HL-60/S4 treated with phorbol 12-myristate 13-acetate at 8.2 ng/mL for 4 days and 3 days (cell line): ENCODE results near the gene BST1.
"Not testable (repeated sequence)": the region's sequence is repeated elsewhere in the genome, so short reads cannot be mapped to it uniquely, and the experiment has no call there.

Experiments used
- in situ Hi-C: fragments of 300-500 bp; cut with MboI; formaldehyde crosslinking; loops from 2 replicates; pipeline ENCODE4 v1.15.0; 2022; ENCODE audit warnings: low sequenced_read_pairs

Gene BST1

DNA sequence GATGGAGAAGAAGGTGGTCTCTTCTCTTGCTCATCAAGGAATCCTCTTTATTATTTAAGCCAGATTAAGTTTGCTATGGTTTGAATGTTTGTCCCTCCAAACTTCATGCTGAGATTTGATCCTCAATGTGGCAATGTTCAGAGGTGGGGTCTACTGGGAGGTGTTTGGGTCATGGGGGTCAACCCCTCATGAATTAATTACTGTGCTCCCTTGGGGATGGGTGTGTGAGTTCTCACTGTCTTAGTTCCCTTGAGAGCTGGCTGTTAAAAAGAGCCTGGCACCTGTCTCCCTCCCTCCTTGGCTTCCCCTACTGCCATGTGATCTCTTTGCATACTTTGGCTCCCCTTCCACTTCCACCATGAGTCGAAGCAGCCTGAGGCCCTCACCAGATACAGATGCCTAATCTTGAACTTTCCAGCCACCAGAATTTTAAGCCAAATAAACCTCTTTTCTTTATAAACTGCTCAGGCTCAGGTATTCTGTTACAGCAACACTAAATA is 39.3 kb downstream of the BST1 start:
- in situ Hi-C loops: no loop called here

DNA sequence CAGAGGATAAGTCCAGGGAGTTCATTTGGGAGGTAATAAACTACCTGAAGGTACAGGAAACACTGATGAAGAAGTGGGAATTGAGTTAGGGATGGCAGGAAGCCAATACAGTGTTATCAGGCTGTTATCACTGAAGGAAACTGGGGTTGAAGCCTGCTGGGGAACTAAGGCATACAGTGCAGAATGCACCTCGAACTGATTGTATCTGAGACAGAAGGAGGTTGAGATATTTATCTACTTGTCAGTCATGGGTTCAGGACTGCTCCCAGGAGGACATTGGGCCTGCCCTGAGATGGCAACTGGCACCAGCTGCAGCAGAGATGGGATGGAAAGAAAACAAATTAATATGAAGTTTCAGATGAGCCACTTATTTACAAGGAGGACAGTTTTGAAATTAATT is 39.8 kb downstream of the BST1 start:
- in situ Hi-C loops: no loop called here

DNA sequence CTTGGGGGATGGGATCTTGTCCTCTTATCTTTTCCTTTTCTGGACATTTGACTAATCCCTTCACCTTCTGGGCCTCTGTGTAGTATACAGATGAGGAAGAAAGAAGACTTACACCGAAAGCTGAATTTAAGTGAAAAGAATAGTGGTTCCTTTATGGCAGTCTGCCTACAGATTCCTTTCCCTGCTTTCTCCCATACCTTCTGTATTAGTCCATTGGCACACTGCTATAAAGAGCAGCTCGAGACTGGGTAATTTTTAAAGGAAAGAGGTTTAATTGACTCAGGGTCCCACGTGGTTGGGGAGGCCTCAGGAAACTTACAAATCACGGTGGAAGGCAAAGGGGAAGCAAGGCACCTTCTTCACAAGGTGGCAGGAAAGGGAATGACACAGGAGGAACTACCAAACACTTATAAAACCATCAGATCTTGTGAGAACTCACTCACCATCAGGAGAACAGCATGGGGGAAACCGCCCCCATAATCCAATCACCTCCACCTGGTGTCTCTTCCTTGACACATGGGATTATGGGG is 41.2 kb downstream of the BST1 start:
- in situ Hi-C loops: no loop called here

DNA sequence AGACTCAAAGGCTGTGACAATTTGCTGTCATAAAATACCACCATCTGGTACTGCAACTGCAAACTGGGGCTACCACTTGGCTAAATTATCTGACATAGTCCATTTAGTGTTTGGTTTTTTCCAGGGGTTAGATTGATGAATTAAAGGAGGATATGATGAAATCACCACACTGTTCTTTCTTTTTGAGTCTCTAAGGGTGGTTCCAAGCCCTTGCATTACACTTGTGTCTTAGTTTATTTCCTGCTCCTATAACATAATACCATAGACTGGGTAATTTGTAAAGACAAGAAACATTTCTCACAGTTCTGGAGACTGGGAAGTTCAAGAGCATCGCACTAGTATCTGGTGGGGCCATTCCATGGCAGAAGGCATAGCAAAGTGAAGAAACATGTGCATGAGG is 43.2 kb downstream of the BST1 start:
- in situ Hi-C loops: no loop called here

DNA sequence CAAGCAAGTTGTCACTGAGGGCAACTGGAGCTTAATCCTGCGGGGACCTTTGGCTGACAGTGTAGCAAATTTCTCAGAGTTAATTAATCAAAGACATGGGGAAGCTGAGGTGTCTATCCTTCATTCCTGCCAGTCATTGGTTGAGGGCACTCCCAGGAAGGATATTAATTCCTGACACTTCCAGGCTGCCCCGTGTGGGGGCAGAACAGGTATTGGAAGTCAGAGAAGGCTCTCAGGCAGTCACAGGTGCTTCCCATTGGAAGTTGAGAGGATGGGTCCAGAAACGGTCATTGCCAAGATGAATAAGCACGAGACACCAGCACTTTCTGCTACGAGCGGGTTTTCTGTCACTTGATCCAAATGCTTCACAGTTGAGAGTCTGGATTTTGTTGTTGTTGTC is 46.1 kb downstream of the BST1 start:
- in situ Hi-C loops: no loop called here

DNA sequence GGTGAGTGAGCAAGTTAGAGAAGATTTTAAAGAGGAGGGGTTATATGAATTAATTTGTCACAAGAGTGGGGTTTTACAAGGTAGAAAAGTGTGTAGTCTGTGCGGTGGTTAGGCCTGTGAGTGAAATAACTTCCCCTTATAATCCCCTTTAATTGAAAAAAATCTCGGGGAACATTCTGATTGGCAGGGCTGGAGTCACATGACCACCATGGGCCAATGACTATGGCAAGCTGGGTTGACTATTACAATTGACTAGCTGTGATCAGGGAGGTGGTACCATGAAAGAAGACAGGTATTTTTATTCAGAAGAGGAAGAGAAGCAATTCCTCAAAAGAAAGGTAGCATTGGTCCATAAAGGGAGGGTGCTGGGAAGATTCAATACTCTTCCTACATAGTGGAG is 48.3 kb downstream of the BST1 start:
- in situ Hi-C loops: no loop called here

DNA sequence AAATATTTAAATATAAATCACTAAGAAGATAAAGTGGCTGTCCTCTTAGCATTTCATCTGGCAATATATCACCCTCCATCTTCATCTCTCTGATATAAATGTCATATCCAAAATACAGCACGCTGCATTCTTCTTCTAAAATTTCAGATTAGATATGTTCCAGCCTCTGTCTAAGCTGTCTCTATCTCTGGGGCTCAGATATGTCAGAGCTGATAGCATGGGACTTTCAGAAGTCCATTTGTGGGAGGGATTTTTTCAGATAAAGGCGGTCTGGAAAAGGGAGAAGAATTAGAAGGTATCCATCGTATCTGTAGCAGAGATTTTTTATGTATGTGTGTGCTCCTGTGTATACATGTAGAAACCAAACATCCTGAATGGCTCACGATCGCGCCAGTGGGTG is 50.2 kb downstream of the BST1 start:
- in situ Hi-C loops: no loop called here

DNA sequence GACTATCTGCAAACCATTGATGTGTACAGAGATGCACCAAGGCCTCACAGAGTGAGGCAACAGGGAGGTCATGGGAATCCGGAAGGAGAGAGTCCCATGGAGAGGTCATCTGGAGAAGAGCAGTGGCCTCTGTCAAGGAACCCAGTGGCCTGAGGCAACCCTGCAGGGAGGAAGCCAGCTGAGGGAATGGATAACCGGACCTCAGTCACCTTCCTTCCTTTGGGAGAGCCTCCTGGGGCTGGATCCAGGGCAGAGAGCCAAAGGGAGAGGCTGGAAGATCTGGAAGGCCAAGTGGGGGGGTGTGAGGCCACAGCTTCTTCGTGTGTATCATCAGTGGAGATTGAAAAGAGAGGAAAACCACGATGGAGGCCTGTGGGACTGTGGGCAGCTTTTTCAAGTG is 50.9 kb downstream of the BST1 start:
- in situ Hi-C loops: no loop called here

DNA sequence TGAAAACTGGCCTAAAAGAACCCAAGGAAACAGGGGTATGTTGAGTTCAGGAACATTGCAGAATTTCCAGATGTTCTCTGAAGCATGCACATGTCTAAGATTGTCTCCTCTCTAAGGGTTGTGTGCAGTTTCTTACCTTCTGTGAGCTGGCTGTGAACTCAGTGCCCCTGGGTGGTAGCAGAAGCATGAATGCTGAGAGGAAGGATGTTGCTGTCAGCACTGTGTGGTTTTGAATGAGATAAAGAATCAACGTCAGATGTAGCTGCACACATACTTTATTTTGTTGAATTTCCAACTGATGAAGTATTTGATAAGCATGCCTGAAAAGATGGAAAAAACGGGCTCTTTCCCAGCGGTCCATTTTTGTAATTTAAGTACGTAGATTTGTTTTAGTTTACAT is 51.5 kb downstream of the BST1 start:
- in situ Hi-C loops: no loop called here

DNA sequence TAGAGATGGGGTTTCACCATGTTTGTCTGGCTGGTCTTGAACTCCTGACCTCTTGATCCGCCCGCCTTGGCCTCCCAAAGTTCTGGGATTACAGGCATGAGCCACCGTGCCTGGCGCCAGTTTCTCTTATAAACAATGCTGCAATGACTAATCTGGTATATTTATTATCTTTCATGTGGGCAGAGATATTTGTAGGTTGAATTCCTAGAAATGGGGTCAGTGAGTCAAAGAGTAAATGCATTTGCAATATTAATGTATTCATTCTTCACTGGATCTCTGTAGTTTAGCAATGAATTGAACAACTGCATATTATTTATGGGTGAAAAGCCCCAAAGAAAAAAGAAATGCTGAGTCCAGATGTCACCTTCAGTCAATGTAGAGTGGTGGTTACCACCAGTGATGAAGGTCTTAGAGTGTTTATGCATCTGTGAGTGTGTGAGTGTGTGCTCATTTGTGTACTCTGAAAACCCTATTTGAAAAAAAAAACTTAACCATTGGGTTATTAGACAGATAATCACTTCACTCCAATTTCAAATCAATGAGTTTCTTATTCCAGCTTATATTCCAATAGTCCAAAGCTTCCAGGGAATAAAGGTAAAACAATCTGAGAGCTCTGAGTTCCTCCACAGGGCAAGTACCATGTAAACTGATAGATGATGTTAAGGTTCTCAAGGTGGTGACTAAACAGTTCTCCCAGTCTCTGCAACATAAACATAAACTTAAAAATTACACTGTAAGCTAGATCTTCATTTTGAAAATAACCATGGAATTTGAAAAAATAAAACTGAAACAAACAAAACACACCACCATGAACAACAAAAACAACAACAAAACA is 52.7 kb downstream of the BST1 start:
- in situ Hi-C loops: no loop called here

DNA sequence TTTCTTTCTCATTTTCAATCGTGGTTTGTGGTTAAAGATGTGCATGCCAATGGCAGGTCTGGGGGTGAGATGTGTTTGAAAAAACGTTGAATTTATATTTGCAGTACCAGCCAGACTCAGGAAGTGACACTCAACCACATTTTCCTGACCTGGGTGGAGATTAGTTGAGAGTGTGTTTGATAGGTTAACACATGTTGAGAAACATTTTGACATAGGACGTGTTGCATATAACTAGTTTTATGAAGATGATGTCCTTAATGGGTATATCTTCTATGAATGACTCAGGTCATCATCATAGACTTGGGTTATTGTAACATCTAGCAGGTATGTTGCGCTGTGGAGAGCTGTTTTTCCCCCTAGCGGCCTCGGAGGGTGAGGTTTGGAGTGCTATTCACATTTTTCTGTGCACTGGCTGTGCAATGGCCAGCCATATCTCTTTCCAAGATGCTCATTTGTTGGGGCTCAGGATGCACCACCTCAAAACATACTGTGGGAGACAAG is 53.5 kb downstream of the BST1 start:
- in situ Hi-C loops: no loop called here

DNA sequence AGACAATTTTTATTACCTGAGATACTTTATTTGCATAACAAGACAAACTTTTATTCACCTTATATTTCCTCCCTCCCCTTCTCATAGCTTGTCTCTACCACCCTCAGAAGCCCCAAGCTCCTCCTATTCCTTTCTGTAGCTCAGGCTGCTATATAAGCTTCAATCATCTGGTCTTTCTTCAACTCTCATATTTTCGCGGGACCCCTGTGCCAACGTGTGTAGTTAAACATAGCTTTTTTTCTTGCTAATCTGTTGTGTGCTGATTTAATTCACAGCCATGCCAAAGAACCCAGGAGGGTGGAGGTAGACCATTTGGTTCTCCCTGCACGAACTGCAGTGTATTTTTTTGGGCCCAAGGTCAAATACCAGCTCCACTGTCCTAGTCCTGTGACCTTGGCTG is 54.2 kb downstream of the BST1 start:
- in situ Hi-C loops: no loop called here

DNA sequence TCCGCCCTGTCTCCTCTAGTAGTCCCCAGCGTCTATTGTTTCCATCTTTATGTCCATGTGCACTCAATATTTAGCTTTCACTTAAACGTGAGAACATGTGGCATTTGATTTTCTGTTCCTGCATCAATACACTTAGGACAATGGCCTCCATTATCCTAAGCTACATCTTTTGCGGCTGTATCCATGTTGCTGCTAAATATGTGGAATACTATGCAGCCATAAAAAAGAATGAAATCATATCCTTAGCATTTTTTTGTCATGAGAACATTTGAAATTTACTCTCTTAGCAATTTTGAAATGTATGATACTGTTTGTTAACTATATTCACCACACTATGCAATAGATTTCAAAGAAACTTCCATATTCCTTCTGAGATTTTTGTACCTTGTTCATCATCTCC is 55.4 kb downstream of the BST1 start:
- in situ Hi-C loops: no loop called here

DNA sequence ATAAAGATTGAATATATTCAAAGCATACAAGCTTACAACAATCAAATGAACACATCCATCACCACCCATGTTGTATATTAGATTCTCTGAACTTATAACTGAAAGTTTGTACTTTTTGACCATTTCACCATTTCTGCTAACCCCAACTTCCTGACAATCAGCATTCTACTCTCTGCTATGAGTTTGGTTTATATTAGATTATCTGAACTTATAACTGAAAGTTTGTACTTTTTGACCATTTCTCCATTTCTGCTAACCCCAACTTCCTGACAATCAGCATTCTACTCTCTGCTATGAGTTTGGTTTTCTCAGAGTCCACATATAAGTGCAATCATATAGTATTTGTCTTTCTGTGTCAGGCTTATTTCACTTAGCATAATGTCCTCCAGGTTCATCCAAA is 59.6 kb downstream of the BST1 start:
- in situ Hi-C loops: not testable (repeated sequence)

DNA sequence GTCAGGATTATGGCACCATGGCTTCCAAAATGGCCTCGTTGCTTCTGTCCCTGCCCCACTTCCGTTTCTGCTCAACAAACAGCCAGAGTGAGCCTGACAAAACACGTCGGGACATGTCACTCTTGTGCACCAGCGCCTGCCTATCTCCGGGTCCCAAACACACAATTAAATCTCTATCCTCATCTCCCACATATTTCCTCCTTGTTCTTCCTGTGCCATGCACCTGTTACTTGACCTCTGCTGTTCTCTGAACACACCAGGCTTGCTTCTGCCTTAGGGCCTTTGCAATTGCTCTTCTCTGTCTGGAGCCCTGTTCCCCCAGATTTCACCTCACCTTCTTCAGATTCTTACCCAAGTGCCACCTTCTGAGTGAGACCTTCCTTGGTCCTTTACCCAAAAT is 62.5 kb downstream of the BST1 start:
- in situ Hi-C loops: no loop called here

DNA sequence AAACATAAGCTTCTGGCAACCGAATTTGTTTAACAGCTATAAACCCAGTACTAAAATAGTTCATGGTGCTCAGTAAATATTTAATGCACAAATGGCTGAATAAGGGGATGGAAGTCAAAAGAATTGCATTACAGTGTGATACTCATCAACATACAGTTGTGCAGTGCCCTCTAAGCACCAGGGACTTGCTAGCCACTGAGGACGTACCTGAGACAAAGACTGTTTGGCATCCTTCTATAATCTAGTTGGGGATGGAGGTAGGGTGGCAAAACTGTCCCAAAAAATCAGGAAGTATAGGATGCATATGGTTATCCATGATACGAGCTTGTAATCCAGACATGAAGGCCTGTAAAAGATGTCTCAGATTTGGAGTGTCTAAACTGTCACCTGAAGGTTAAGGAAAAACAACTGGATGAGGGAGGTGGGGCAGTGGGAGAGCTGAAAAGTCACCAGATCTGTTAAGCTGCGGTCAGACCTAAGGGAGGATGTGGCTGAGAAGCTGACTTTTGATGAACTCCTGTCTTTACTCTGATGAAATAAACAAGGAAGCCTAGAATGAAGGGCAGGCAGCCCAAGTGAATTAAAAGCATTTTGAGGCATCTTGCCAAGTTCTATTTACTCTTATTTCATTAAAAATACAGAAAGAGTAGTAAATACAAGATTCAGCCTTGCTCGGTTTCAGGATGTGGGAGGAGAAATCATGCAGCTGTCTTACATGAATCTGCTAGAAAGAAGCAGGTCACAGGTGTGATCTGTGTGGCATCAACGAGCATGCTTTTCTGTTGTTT is 63.2 kb downstream of the BST1 start:
- in situ Hi-C loops: no loop called here

DNA sequence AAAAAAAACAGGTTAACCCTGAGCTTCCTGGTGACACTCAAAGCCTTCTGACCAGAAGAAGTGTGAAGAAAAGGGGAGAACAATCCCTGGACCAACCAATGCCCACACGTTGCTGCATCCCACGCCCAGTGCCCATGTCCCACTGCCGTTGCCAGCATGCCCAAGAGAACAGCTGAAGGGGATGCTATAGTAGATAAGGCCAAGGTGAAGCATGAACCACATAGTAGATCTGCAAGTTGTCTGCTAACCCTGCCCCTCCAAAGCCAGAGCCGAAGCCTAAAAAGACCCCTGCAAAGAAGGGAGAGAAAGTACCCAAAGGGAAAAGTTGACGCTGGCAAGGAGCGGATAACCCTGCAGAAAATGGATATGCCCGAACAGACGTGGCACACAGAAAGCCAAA is 64.0 kb downstream of the BST1 start:
- in situ Hi-C loops: no loop called here

DNA sequence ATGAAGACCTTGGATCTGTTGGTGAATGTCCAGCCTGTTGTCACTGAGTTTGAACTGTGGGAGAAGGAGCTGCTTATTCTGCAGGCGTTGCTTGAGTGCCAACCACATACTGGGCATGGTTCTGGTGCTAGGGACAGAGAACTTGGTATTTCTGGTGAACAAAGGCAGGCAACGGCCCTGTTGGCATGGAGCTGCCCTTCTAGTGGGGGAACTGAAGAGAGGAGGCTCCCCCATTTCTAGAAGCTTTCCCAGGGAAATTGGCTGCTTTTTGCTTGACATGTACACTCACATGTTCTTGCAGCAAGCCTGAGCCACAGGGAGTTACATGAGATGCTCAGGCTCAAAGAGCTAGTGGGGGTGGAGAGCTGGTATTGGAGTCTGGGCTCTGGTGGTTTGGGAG is 66.3 kb downstream of the BST1 start:
- in situ Hi-C loops: no loop called here

DNA sequence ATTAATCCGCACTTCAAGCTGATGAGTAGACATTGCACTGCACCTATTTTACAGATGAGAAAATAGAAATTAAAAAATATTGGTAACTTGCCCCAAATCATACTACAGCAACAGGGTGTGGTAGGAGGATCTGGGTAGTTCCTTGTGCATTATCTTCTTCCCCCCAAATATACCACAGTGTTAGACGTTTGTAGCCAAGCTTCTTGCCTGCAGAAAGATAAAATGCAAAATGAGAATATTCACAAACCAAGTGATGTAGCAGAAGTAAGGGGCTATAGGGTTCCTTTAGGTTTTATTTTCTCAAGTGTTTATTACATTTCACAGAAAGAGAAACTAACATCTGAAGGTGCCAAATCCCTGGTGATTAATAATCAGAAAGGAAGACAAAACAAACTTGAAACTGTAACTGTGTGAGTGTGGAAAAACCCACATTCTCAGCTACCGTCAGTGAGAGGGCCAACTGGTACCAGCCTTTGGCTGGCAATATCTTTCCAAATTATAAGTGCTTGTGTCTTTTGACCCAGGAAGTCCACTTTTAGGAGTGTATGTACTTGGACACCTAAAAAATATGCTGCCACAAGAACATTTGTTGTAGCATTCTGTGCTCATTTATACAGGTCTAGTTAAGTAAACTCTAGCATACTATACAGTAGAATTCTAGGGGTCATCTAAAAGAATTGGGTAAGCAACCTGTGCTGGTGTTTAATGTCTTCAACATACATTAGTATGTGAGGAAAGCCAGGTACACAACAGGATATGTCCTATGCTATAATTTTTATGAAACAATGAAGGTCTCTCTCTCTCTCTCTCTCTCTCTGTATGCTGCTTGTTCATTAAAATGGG is 68.6 kb downstream of the BST1 start:
- in situ Hi-C loops: no loop called here

DNA sequence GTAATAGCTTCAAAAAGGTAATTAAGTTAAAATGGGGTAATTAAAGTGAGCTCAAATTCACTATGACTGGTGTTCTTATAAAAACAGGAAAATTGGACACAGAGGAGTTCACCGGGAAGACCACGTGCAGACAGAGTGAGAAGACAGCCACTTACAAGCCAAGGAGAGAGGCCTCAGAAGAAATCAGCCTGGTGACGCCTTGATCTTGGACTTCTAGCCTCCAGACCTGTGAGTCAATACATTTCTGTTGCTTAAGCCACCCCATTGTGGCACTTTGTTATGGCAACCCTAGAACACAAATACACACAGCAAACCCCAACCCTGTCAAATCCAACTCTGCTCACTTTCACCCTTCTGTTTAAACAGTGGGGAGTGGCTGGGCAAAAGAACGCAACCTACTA is 71.2 kb downstream of the BST1 start:
- in situ Hi-C loops: no loop called here
